Measurements from ENCODE around the gene LRRC8B.

Gene LRRC8B

DNA sequence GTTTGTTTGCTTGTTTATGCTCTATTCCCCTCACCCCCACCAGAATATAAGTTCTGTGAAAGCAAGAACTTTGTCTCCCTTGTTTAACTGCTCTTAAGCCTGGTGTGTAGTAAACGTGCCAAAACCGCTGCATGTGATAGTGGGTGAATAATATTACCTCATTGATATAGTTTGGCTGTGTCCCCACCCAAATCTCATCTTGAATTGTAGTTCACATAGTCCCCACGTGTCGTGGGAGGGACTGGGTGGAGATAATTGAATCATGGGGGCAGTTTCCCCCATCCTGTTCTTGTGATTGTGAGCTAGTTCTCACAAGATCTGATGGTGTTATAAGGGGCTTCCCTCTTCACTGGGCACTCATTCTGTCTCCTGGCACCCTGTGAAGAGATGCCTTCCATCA, 7.6 kb downstream of the LRRC8B start:
- no peak overlapping the region for H3K4me3 ChIP-seq (ENCODE audit: low read length)
- DNase-seq (ENCODE audit: low read depth) = no peak
- TF ChIP-seq, protein P1, sequence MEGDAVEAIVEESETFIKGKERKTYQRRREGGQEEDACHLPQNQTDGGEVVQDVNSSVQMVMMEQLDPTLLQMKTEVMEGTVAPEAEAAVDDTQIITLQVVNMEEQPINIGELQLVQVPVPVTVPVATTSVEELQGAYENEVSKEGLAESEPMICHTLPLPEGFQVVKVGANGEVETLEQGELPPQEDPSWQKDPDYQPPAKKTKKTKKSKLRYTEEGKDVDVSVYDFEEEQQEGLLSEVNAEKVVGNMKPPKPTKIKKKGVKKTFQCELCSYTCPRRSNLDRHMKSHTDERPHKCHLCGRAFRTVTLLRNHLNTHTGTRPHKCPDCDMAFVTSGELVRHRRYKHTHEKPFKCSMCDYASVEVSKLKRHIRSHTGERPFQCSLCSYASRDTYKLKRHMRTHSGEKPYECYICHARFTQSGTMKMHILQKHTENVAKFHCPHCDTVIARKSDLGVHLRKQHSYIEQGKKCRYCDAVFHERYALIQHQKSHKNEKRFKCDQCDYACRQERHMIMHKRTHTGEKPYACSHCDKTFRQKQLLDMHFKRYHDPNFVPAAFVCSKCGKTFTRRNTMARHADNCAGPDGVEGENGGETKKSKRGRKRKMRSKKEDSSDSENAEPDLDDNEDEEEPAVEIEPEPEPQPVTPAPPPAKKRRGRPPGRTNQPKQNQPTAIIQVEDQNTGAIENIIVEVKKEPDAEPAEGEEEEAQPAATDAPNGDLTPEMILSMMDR (conservative IDR thresholded peaks at IDR 0.05; ENCODE audit: low read depth, low read length) = no peak

DNA sequence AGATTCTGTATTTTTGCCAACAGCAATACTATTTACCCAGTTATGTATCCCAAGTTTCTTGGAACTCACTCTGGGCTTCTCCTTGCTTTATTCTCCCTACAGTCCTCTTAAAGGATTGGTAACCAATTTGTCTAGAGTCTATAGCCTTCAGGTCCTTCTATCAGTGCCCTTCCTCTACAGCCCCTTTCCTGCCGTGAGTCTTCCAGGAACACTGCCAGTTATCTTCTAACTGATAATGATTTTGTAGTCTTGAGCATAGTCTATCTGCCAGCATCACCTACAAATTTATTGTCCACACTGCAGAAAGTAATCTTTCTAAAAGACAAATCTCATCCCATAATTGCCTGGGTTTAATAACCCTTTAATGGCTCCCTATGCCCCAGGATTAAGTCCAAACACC, 8.2 kb downstream of the LRRC8B start:
- no peak overlapping the region for H3K4me3 ChIP-seq (ENCODE audit: low read length)
- TF ChIP-seq, protein P1 (conservative IDR thresholded peaks at IDR 0.05; ENCODE audit: low read depth, low read length) = no peak
- DNase-seq (ENCODE audit: low read depth) = no peak

DNA sequence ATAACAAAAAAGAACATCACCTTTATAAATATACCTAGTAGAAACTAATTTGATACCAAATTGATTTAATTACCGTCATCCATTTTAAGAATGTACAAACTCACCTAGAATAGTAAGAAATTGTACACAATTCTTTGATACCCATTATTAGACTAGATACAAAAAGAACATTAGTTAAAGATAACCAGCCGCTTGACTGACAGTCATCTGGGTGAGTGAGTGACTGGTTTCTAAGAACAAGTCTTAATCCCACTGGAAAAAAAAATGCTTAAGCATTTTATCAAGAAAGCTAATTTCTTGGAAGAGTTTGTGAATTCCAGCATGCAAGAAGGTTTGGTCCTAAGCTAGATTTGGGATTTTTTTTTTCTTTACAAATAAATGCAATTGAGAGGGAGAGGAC, 10.9 kb downstream of the LRRC8B start:
- DNase-seq (ENCODE audit: low read depth) = no peak
- H3K4me3 ChIP-seq (ENCODE audit: low read length) = no peak overlapping the region
- TF ChIP-seq, protein P1 (conservative IDR thresholded peaks at IDR 0.05; ENCODE audit: low read depth, low read length) = no peak

DNA sequence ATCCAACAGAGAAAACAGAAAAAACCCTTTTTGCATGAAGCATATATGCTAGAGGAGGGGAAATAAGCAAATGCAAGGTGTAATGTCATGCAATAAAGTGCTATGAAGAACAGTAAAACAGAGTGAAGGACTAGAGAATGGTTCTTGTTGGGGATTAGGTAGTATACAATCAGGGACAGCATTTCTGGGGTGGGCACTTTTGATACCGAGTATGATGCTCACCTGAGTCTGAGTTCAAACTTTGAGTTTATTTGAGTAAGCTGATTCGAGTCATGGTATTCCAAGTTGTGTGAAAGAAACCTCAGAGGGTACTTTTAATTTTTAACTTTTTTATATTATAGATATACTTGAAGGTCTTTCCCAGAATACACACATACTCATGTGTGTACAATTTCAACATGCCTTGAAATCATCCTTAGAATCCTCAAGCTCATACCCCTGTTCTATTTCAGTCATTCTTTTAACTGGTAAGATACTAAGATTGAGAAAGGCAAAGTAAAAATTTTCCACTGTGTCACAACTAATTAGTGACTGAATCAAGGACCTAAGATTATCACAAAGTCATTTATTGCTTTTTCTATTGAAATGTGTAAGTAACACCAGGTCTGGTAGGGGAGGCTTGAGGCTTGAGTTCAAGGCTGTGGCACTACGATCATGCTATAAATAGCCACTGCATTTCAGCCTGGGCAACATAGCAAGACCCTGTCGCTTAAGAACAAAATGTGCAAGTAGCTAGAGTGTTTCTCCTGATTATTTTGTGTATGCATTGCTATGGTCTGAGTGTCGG, 12.1 kb downstream of the LRRC8B start:
- no peak for DNase-seq (ENCODE audit: low read depth)
- no peak overlapping the region for H3K4me3 ChIP-seq (ENCODE audit: low read length)
- TF ChIP-seq, protein P1 (conservative IDR thresholded peaks at IDR 0.05; ENCODE audit: low read depth, low read length) = no peak

DNA sequence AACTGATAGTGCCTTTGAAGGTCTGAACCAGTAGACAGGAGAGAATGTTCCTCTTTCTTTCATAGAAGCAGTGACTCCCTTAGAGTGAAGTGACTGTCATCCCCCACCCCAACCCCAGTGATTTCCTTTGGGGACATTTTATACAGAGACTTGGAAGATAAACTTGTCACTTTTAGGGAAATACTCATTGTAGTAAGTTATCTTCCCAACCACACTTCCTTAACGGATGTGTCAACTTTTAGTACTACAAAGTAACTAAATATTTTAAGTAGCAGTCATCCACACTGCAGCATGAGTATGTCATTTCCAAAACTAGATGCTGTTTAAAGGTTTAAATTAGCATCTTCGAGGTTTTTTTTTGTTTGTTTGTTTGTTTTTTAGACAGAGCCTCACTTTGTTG, 13.7 kb downstream of the LRRC8B start:
- DNase-seq (ENCODE audit: low read depth) = no peak
- no peak overlapping the region for H3K4me3 ChIP-seq (ENCODE audit: low read length)
- TF ChIP-seq, protein P1 (conservative IDR thresholded peaks at IDR 0.05; ENCODE audit: low read depth, low read length) = no peak

DNA sequence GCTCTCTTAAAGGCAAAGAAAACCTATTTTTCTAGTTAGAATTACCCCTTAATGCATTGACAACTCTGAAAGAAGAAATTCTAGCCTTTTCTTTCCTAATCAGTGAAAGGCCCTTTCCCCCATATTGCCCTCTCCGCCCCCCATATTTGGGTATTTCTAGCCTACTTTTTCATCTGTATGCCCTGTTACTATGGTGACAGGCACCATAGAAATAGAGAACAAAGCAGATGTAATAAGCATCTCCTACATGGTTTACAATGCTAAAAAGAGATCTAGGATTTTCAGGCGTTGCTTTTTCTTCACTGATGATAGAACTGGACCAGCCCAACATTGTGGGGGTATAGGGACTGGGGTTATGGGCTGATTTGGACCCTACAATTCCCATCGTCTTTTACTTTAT, 14.5 kb downstream of the LRRC8B start:
- DNase-seq (ENCODE audit: low read depth) = no peak
- H3K4me3 ChIP-seq (ENCODE audit: low read length) = no peak overlapping the region
- TF ChIP-seq, protein P1 (conservative IDR thresholded peaks at IDR 0.05; ENCODE audit: low read depth, low read length) = no peak

DNA sequence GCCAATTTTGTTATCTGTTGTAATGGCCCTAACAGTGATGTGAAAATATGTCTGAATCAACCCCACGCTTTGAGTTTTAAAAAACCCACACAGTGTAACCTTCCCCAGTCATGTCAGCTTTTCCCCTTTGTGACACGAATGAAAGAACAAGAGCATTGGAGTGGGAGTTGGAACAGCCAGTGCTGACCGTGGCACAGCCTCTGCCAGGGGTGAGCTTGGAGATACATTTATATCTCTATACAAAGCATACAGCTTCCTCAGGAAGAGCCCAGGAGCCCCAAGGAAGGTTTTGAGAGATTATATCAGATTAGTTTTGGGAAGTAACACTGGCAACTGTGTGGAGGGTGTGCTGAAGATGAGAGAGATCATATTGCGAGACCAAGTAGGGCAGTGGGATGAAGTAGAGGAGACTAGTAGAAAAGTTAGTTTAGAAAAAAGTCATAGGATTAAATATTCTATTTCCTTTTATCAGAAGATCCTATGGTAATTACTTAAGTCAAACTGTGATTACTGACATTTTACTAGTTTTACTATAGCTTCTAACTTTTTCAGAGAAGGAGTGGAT, 15.9 kb downstream of the LRRC8B start:
- DNase-seq (ENCODE audit: low read depth) = no peak
- TF ChIP-seq, protein P1 (conservative IDR thresholded peaks at IDR 0.05; ENCODE audit: low read depth, low read length) = no peak
- H3K4me3 ChIP-seq (ENCODE audit: low read length) = no peak overlapping the region
